Measurements from ENCODE around the gene NCLN.
A peak's percentile ranks its signal among the peaks of the same experiment; 100 is the strongest.
"Not testable (repeated sequence)": the region's sequence is repeated elsewhere in the genome, so short reads cannot be mapped to it uniquely, and the experiment has no call there.

Gene NCLN

GRCh38 chr19:3225169-3225485, 39.4 kb downstream of the NCLN start:
- DNase-seq (ENCODE audit: low read depth, low spot score): no peak

GRCh38 chr19:3225677-3226093, 40.0 kb downstream of the NCLN start:
- DNase-seq (ENCODE audit: low read depth, low spot score): no peak

- DNase-seq (ENCODE audit: low read depth, low spot score): no peak
Measured at GRCh38 chr19:3227054-3227626, 41.4 kb downstream of the NCLN start.

GRCh38 chr19:3229346-3229743, 43.6 kb downstream of the NCLN start:
- no peak for DNase-seq (ENCODE audit: low read depth, low spot score)

GRCh38 chr19:3229888-3230496, 44.3 kb downstream of the NCLN start:
- no peak for DNase-seq (ENCODE audit: low read depth, low spot score)

GRCh38 chr19:3231288-3231687, 45.6 kb downstream of the NCLN start:
- DNase-seq (ENCODE audit: low read depth, low spot score): no peak

- no peak for DNase-seq (ENCODE audit: low read depth, low spot score)
Measured at GRCh38 chr19:3233116-3233515, 47.4 kb downstream of the NCLN start.

- DNase-seq (ENCODE audit: low read depth, low spot score): peak; percentile 32
Measured at GRCh38 chr19:3233831-3234230, 48.1 kb downstream of the NCLN start.

GRCh38 chr19:3234800-3235199, 49.1 kb downstream of the NCLN start:
- DNase-seq (ENCODE audit: low read depth, low spot score): no peak

GRCh38 chr19:3235604-3236003, 49.9 kb downstream of the NCLN start:
- DNase-seq (ENCODE audit: low read depth, low spot score): not testable (repeated sequence)

GRCh38 chr19:3236272-3236671, 50.5 kb downstream of the NCLN start:
- no peak for DNase-seq (ENCODE audit: low read depth, low spot score)

GRCh38 chr19:3238066-3238561, 52.4 kb downstream of the NCLN start:
- no peak for DNase-seq (ENCODE audit: low read depth, low spot score)

- no peak for DNase-seq (ENCODE audit: low read depth, low spot score)
Measured at GRCh38 chr19:3239367-3239766, 53.6 kb downstream of the NCLN start.

GRCh38 chr19:3243819-3244700, 58.3 kb downstream of the NCLN start:
- DNase-seq (ENCODE audit: low read depth, low spot score): peak; percentile 70

GRCh38 chr19:3245050-3245449, 59.3 kb downstream of the NCLN start:
- no peak for DNase-seq (ENCODE audit: low read depth, low spot score)

GRCh38 chr19:3248728-3249326, 63.1 kb downstream of the NCLN start:
- DNase-seq (ENCODE audit: low read depth, low spot score): no peak

GRCh38 chr19:3249408-3249807, 63.7 kb downstream of the NCLN start:
- peak; percentile 55 for DNase-seq (ENCODE audit: low read depth, low spot score)

GRCh38 chr19:3250675-3251074, 64.9 kb downstream of the NCLN start:
- no peak for DNase-seq (ENCODE audit: low read depth, low spot score)

GRCh38 chr19:3251229-3251628, 65.5 kb downstream of the NCLN start:
- no peak for DNase-seq (ENCODE audit: low read depth, low spot score)

- DNase-seq (ENCODE audit: low read depth, low spot score): no peak
Measured at GRCh38 chr19:3252650-3253049, 66.9 kb downstream of the NCLN start.

GRCh38 chr19:3253270-3253669, 67.5 kb downstream of the NCLN start:
- DNase-seq (ENCODE audit: low read depth, low spot score): peak; percentile 47

- DNase-seq (ENCODE audit: low read depth, low spot score): no peak
Measured at GRCh38 chr19:3254520-3254919, 68.8 kb downstream of the NCLN start.

All from ELF-1 (cell line).